K562 (cell line): ENCODE measurements around the gene ABCD3.
A peak's percentile ranks its signal among the peaks of the same experiment; 100 is the strongest.

Source experiments
- HDAC2 ChIP-seq: fragments of 450-650 bp; IDR thresholded peaks from 2 replicates; pipeline ENCODE4 v1.6.1; 2016; ENCODE audit warnings: mild to moderate bottlenecking
- POLR2A ChIP-seq: fragments of 450-650 bp; conservative IDR thresholded peaks from 2 replicates; pipeline ENCODE4 v1.6.1; 2016
- RCOR1 ChIP-seq, 2 experiments: IDR thresholded peaks; 2 replicates each; pipeline ENCODE4 v1.6.1; 2012; ENCODE audit warnings: low read depth in 2 of 2, low read length in 2 of 2, borderline replicate concordance in 1 of 2, improper control_type of control experiment in 1 of 2
- SMARCA4 ChIP-seq: fragments of 450-650 bp; IDR thresholded peaks from 2 replicates; pipeline ENCODE4 v1.6.1; 2016
- TEAD1 ChIP-seq, 2 experiments: fragments of 450-650 bp in 1 of 2; sonication (generic) in 1 of 2; formaldehyde crosslinking; IDR thresholded peaks; 2 replicates each; pipeline versions ENCODE4 v1.4.0 to v1.8.0; 2020 to 2022; ENCODE audit warnings: mild to moderate bottlenecking in 2 of 2, missing genetic modification reagents in 1 of 2
- ZBTB17 ChIP-seq: fragments of 450-650 bp; formaldehyde crosslinking; IDR thresholded peaks from 2 replicates; pipeline ENCODE4 v1.4.0; 2020; ENCODE audit warnings: mild to moderate bottlenecking
- ZBTB7A ChIP-seq: IDR thresholded peaks from 2 replicates; pipeline ENCODE4 v1.6.1; 2011; ENCODE audit warnings: low read depth, mild to moderate bottlenecking, low read length, moderate library complexity, borderline replicate concordance; ENCODE audit not compliant: control insufficient read depth
- ZHX1 ChIP-seq: fragments of 150-350 bp; conservative IDR thresholded peaks from 2 replicates; pipeline ENCODE4 v1.6.1; 2014; ENCODE audit warnings: low read length
- ZNF121 ChIP-seq: sonication (generic); formaldehyde crosslinking; conservative IDR thresholded peaks from 2 replicates; pipeline ENCODE4 v1.8.0; 2022; ENCODE audit warnings: missing genetic modification reagents
- ZNF280A ChIP-seq: fragments of 450-650 bp; IDR thresholded peaks from 2 replicates; pipeline ENCODE4 v1.6.1; 2018; ENCODE audit warnings: mild to moderate bottlenecking, low read depth; ENCODE audit not compliant: partially characterized antibody
- TF ChIP-seq, protein P1 (sequence below), 3 experiments: IDR thresholded peaks in 2 of 3; conservative IDR thresholded peaks in 1 of 3; 2 replicates each; pipeline ENCODE4 v1.5.1; 2011 to 2012; ENCODE audit warnings: low read length in 3 of 3, mild to moderate bottlenecking in 3 of 3, control low read depth in 2 of 3, improper control_type of control experiment in 1 of 3, inconsistent platforms in 1 of 3, low read depth in 1 of 3, mixed read lengths in 1 of 3, moderate library complexity in 1 of 3; ENCODE audit not compliant: insufficient read depth in 2 of 3
- TF ChIP-seq, protein P2 (sequence below), 3 experiments: fragments of 200-800 bp in 1 of 3; sonication (Bioruptor generic) in 1 of 3; sonication (generic) in 1 of 3; formaldehyde crosslinking in 1 of 3; IDR thresholded peaks; 2 replicates each; pipeline versions ENCODE4 v1.6.1 to v1.8.0; 2016 to 2022; ENCODE audit warnings: mild to moderate bottlenecking in 2 of 3, missing compliant biosample characterization in 2 of 3, missing genetic modification characterization in 2 of 3, missing genetic modification reagents in 1 of 3

GRCh38 chr1:94544706-94545490 is 126.7 kb downstream of the ABCD3 start:
- no peak for TF ChIP-seq ZHX1
- TF ChIP-seq ZNF121 (CRISPR knock-in tag), result no peak
- 0 out of 4 replicates have a peak, but pooled peaks of 1 of the 2 experiments have one; percentile 14 for TF ChIP-seq RCOR1 (IDR thresholded peaks at IDR 0.05; ENCODE audit: borderline replicate concordance in 1 of 2, low read depth in 2 of 2, low read length in 2 of 2)
- TF ChIP-seq ZBTB17 (CRISPR knock-in tag), result no peak
- TF ChIP-seq SMARCA4, result no peak
- TF ChIP-seq TEAD1 (CRISPR knock-in tag; IDR thresholded peaks at IDR 0.05), result no peak
- no peak for TF ChIP-seq POLR2A
- no peak for TF ChIP-seq ZNF280A
- TF ChIP-seq HDAC2, result no peak
- TF ChIP-seq ZBTB7A, result no peak
- TF ChIP-seq, protein P1, sequence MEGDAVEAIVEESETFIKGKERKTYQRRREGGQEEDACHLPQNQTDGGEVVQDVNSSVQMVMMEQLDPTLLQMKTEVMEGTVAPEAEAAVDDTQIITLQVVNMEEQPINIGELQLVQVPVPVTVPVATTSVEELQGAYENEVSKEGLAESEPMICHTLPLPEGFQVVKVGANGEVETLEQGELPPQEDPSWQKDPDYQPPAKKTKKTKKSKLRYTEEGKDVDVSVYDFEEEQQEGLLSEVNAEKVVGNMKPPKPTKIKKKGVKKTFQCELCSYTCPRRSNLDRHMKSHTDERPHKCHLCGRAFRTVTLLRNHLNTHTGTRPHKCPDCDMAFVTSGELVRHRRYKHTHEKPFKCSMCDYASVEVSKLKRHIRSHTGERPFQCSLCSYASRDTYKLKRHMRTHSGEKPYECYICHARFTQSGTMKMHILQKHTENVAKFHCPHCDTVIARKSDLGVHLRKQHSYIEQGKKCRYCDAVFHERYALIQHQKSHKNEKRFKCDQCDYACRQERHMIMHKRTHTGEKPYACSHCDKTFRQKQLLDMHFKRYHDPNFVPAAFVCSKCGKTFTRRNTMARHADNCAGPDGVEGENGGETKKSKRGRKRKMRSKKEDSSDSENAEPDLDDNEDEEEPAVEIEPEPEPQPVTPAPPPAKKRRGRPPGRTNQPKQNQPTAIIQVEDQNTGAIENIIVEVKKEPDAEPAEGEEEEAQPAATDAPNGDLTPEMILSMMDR (IDR thresholded peaks at IDR 0.05 in 2 of 3, conservative IDR thresholded peaks at IDR 0.05 in 1 of 3; ENCODE audit: insufficient read depth in 2 of 3, low read depth in 1 of 3, low read length in 3 of 3), result no peak
- TF ChIP-seq, protein P2, sequence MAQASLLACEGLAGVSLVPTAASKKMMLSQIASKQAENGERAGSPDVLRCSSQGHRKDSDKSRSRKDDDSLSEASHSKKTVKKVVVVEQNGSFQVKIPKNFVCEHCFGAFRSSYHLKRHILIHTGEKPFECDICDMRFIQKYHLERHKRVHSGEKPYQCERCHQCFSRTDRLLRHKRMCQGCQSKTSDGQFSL (CRISPR knock-in tag; IDR thresholded peaks at IDR 0.05), result no peak
- TF ChIP-seq, protein P2 (tag; IDR thresholded peaks at IDR 0.05), result no peak
